ENCODE results near the gene KLHL42. TPM values are rescaled to one million over a fixed set of nuclear protein-coding genes. Genes with fewer than 3 reads are reported as not detected.

KLHL42 gene
- total RNA-seq, 2 donors from 2014 or later, result 16.5 to 20.1 TPM

- no peak for DNase-seq
- Histone ChIP-seq H3K36me3 (no peaks in the 10 kb centered on the region), H3K9me3 (no peaks in the 10 kb centered on the region), H3K9ac (ENCODE audit: low read depth in 2 of 2, low read length in 2 of 2) (no peak overlapping the region), H3K4me1 (no peaks in the 10 kb centered on the region), H3K27ac (no peak overlapping the region), H3K4me3 (no peak overlapping the region), H3K27me3 (no peaks in the 10 kb centered on the region)
- no peak for TF ChIP-seq CTCF (IDR thresholded peaks at IDR 0.05)
- intact Hi-C loops (cut with DNase I), result no loop called here
Measured at GRCh38 chr12:27802936-27803335, 22.9 kb downstream of the KLHL42 start.

GRCh38 chr12:27805238-27805637 lies 25.2 kb downstream of the KLHL42 start:
- H3K27me3 ChIP-seq, result no peaks in the 10 kb centered on the region
- no peak for TF ChIP-seq CTCF (IDR thresholded peaks at IDR 0.05)
- no peak overlapping the region for H3K27ac ChIP-seq
- intact Hi-C loops (cut with DNase I), result no loop called here
- no peaks in the 10 kb centered on the region for H3K9me3 ChIP-seq
- no peak overlapping the region for H3K9ac ChIP-seq (ENCODE audit: low read depth in 2 of 2, low read length in 2 of 2)
- no peak for DNase-seq
- H3K36me3 ChIP-seq, result no peaks in the 10 kb centered on the region
- H3K4me1 ChIP-seq, result no peaks in the 10 kb centered on the region
- H3K4me3 ChIP-seq, result no peak overlapping the region

- Histone ChIP-seq H3K9ac (ENCODE audit: low read depth in 2 of 2, low read length in 2 of 2) (no peak overlapping the region), H3K27me3 (no peaks in the 10 kb centered on the region), H3K27ac (no peak overlapping the region), H3K36me3 (no peaks in the 10 kb centered on the region), H3K4me1 (no peaks in the 10 kb centered on the region), H3K4me3 (no peak overlapping the region), H3K9me3 (no peaks in the 10 kb centered on the region)
- intact Hi-C loops (cut with DNase I), result no loop called here
- no peak for TF ChIP-seq CTCF (IDR thresholded peaks at IDR 0.05)
- DNase-seq, result no peak
Measured at GRCh38 chr12:27806259-27806658, 26.2 kb downstream of the KLHL42 start.

GRCh38 chr12:27807063-27807703 lies 27.1 kb downstream of the KLHL42 start:
- Histone ChIP-seq H3K27ac (no peak overlapping the region), H3K9me3 (no peaks in the 10 kb centered on the region), H3K36me3 (no peaks in the 10 kb centered on the region), H3K9ac (ENCODE audit: low read depth in 2 of 2, low read length in 2 of 2) (no peak overlapping the region), H3K4me1 (no peaks in the 10 kb centered on the region), H3K27me3 (no peaks in the 10 kb centered on the region), H3K4me3 (no peak overlapping the region)
- intact Hi-C loops (cut with DNase I), result no loop called here
- DNase-seq, result no peak
- TF ChIP-seq CTCF (IDR thresholded peaks at IDR 0.05), result no peak

GRCh38 chr12:27808841-27809240 lies 28.8 kb downstream of the KLHL42 start:
- no peak overlapping the region for H3K27ac ChIP-seq
- no peaks in the 10 kb centered on the region for H3K27me3 ChIP-seq
- intact Hi-C loops (cut with DNase I), result no loop called here
- DNase-seq, result no peak
- H3K36me3 ChIP-seq, result no peaks in the 10 kb centered on the region
- no peak for TF ChIP-seq CTCF (IDR thresholded peaks at IDR 0.05)
- no peak overlapping the region for H3K9ac ChIP-seq (ENCODE audit: low read depth in 2 of 2, low read length in 2 of 2)
- no peaks in the 10 kb centered on the region for H3K9me3 ChIP-seq
- H3K4me3 ChIP-seq, result no peak overlapping the region
- H3K4me1 ChIP-seq, result no peaks in the 10 kb centered on the region
